Aorta (tissue), 5 donors: ENCODE data around the gene PIGQ. TPM values are rescaled to one million over a fixed set of nuclear protein-coding genes. Genes with fewer than 3 reads are reported as not detected.

Experiments
- ATAC-seq: fragments of 200-7000 bp; cut with Tn5 transposase; one replicate; pipeline ENCODE4 v1.9.1; 2022; ENCODE audit warnings: moderate library complexity; ENCODE audit not compliant: low FRiP score
- DNase-seq, 2 donors: peaks; one replicate each; pipeline ENCODE4 v3.0.0-alpha.2; 2020
- H3K27ac ChIP-seq, 2 donors: one replicate each; pipeline ENCODE4 v1.5.1; 2013; ENCODE audit warnings: low read length in 2 of 2, mild to moderate bottlenecking in 2 of 2, moderate library complexity in 2 of 2, control low read depth in 1 of 2, inconsistent platforms in 1 of 2, low read depth in 1 of 2
- H3K27me3 ChIP-seq, 2 donors: one replicate each; pipeline ENCODE4 v1.6.1; 2013; ENCODE audit warnings: control low read depth in 1 of 2, low read length in 1 of 2, mild to moderate bottlenecking in 1 of 2, moderate library complexity in 1 of 2; ENCODE audit not compliant: insufficient read depth in 2 of 2, control insufficient read depth in 1 of 2
- H3K36me3 ChIP-seq, 2 donors: one replicate each; pipeline ENCODE4 v1.6.1; 2013; ENCODE audit warnings: control low read depth in 1 of 2, low read length in 1 of 2, mild to moderate bottlenecking in 1 of 2; ENCODE audit not compliant: insufficient read depth in 2 of 2, control insufficient read depth in 1 of 2
- H3K4me1 ChIP-seq, 2 donors: one replicate each; pipeline ENCODE4 v1.6.1; 2013; ENCODE audit warnings: low read length in 2 of 2, control low read depth in 1 of 2, mild to moderate bottlenecking in 1 of 2, moderate library complexity in 1 of 2; ENCODE audit not compliant: insufficient read depth in 2 of 2, control insufficient read depth in 1 of 2
- H3K4me3 ChIP-seq, 2 donors: one replicate each; pipeline ENCODE4 v1.5.1; 2013; ENCODE audit warnings: low read length in 2 of 2, control low read depth in 1 of 2, mild to moderate bottlenecking in 1 of 2
- H3K9me3 ChIP-seq: one replicate; pipeline ENCODE4 v1.6.1; 2013; ENCODE audit warnings: mild to moderate bottlenecking, low read length; ENCODE audit not compliant: control insufficient read depth
- WGBS, 2 donors: extraction: QIAGEN DNeasy Blood & Tissue Kit; methylation state at CpG; one replicate each; pipeline ENCODE4 v1.1.7; 2013; 5-methylcytosine and 5-hydroxymethylcytosine counted together
- intact Hi-C, 2 donors: fragments of 100-400 bp; cut with DNase I; formaldehyde crosslinking; loops; one replicate each; pipeline versions ENCODE4 v1.14.2 to v1.15.0; 2022
- polyA plus RNA-seq, 2 donors: library from polyadenylated mRNA; stranded (reverse); fragments of 200-250 nt; gene quantifications; one replicate each; pipeline ENCODE4 v1.2.3, GENCODE V29; 2013
- total RNA-seq, 2 donors: library from RNA; stranded (reverse); fragmentation: NEBNext Ultra II Directional; extraction: Animal tissue kit (Norgen Biotek cat#: 25700); gene quantifications; one replicate each; pipeline ENCODE4 v1.2.1, GENCODE V29; 2021
- donor health status: healthy with polysubstance abuse.
- donor health status: Bipolar disorder and iron deficiency.
- donor health status: DM: no; HTN: no; CAD: no.
- donor health status: DM: no; HTN: no; CAD: no.
- donor health status: DM: yes; HTN: yes; CAD: no.

Gene PIGQ
- total and polyA plus RNA-seq, 4 donors = 10.8 to 92.2 (median 32.2) TPM

DNA sequence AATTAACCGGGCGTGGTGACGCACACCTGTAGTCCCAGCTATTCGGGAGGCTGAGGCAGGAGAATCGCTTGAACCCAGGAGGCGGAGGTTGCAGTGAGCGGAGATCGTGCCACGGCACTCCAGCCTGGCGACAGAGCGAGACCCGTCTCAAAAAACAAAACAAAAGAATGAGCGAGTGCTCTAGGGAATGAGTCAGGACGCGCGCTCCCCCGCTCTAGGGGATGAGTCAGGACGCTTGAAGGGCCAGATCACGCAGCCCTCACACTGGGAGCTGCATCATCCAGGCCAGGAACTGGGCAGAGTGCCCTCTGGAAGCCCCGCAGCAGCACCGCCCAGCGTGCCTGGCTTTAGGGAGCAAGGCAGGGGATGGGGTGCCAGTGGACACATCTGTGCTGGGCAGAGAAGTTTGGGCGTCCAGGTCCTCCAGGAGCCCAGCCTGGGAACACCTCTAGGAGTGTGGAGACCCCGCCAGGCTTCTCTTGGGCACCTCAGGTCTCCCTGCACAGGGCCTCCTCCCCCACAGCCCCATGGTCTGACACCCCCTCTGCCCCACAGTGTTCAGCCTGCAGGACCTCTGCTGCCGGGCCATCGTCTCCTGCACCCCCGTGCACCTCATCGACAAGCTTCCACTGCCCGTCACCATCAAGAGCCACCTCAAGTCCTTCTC, 57.2 kb downstream of the PIGQ start:
- DNase-seq = peak; percentile 68 to 81
- intact Hi-C loops = no loop called here

DNA sequence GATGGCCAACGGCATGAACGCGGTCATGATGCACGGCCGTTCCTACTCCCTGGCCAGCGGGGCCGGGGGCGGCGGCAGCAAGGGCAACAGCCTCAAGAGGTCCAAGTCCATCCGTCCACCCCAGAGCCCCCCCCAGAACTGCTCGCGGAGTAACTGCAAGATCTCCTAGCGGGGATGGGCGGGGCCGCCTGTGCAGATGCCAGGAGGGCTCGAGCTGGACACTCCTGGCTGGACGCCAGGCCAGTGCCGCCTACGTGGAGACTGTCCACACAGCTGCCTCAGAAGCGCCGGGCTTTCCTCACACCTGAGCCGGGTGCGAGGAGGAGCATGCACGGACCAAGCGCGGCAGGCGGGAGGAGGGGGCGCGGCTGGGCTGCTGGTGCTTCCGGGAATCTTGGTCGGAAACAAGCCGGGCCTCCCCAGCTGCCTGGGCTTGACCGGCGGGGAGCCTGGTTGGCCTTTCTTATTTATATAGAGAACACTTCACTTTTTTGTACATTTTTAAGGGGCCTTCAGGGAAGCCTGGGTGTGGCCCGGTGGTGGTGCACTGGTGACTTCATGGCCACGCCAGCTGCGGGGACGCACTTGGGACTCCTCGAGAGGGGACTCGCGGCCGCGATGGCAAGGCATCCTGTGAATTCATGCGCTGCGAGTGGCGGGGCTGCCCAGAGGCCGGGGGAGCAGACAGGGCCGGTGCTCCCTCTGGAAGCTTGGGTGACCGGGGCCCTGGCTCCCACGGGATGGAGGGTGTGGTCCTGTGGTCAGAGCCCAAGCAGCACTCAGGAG, 57.9 kb downstream of the PIGQ start:
- Histone ChIP-seq H3K4me3 (no peak overlapping the region), H3K4me1 (no peaks in the 10 kb centered on the region), H3K27me3 (no peaks in the 10 kb centered on the region), H3K27ac (no peak overlapping the region), H3K36me3 (no peaks in the 10 kb centered on the region), H3K9me3 (no peaks in the 10 kb centered on the region)
- intact Hi-C loops = no loop called here
- no peak for ATAC-seq
- 85 to 88% methylated on average over 50 of the region's 50 CpGs for WGBS, 2 donors
- peak; percentile 56 to 75 for DNase-seq

More for the DNA sequence above, 57.2 kb downstream of the PIGQ start:
- H3K4me1 ChIP-seq = no peaks in the 10 kb centered on the region
- no peak overlapping the region for H3K4me3 ChIP-seq
- no peak overlapping the region for H3K27ac ChIP-seq
- no peaks in the 10 kb centered on the region for H3K27me3 ChIP-seq
- H3K9me3 ChIP-seq = no peaks in the 10 kb centered on the region
- ATAC-seq = no peak
- WGBS, 2 donors = 85 to 86% methylated on average over 27 to 29 of the region's 29 CpGs
- no peaks in the 10 kb centered on the region for H3K36me3 ChIP-seq

DNA sequence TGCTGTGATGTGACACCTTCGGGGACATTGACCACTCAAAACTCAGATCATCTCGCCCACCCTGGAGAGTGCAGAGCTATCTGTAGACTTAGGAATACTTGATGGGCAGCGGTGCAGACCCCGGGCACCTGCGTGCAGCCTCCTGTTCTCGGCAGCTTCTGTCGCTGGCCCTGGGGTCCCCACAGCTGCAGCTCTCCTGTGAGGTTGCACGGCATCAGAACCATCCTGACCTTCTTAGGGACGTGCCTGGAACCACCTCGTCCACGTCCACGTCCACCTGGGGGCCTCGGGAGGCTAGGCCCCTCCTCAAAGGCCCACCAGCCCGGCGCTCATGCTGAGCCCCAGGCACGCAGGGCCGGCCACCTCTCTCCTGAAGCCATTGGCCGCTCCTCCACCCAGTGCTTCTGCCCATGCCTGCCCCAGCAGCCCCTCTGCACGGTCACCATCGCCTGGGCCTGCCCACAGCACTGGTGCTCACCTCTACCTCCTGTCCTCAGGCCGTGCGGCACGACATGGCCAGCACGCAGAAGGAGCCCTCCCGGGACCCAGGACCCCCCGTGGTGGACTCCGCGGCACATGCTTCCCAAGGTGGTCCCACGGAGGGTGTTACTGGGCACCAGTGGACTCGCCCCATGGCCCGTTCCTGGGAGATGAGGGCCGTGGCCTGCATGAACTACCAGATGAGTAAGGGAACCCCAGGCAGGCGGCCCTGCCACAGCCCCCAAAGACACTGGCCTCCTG, 58.7 kb downstream of the PIGQ start:
- WGBS, 2 donors = 90% methylated on average over 33 of the region's 33 CpGs
- peak in 1 of 2 donors; percentile 50 for DNase-seq
- Histone ChIP-seq H3K27me3 (no peaks in the 10 kb centered on the region), H3K36me3 (no peaks in the 10 kb centered on the region), H3K27ac (no peak overlapping the region), H3K9me3 (no peaks in the 10 kb centered on the region), H3K4me3 (no peak overlapping the region), H3K4me1 (no peaks in the 10 kb centered on the region)
- intact Hi-C loops = no loop called here
- ATAC-seq = no peak

DNA sequence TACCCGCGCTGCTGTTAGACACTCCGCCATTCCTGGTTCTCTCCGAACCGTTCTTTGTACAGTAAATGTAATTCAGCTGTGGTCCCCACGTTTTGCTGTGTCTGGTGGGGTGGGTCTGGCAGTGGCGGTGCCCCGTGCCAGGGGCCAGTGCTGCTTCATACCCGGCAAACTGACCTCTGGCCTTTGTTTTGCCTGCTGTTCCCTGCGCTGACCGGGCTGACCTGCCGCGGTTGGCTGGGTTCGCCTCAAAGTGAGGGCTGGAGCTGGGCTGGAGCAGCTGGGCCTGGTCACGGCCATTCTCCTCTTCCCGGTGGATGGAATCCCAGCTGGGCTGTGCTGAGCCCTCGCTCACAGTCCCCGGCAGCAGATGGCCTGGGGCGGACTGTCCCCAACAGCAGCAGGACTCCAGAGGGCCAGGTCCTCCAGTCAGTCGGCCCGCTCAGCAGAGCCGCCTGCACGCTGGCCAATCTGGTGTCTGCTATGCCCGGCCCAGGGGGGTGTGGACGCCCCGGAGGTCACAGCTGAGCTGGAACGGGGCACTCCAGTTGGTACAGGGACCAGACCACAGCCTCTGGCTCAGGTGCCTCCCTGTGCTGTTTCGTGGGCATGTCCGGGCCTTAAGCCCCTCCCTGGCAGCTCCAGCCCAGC, 59.5 kb downstream of the PIGQ start:
- no peak overlapping the region for H3K27ac ChIP-seq
- H3K4me1 ChIP-seq = no peaks in the 10 kb centered on the region
- ATAC-seq = peak; percentile 8
- H3K36me3 ChIP-seq = peaks cover 0 to 2% of the 10 kb centered on the region in 2 donors
- no peak overlapping the region for H3K4me3 ChIP-seq
- no peaks in the 10 kb centered on the region for H3K9me3 ChIP-seq
- intact Hi-C loops = no loop called here
- peak in 1 of 2 donors; percentile 45 for DNase-seq
- H3K27me3 ChIP-seq = no peaks in the 10 kb centered on the region
- WGBS, 2 donors = 71 to 73% methylated on average over 29 of the region's 29 CpGs

DNA sequence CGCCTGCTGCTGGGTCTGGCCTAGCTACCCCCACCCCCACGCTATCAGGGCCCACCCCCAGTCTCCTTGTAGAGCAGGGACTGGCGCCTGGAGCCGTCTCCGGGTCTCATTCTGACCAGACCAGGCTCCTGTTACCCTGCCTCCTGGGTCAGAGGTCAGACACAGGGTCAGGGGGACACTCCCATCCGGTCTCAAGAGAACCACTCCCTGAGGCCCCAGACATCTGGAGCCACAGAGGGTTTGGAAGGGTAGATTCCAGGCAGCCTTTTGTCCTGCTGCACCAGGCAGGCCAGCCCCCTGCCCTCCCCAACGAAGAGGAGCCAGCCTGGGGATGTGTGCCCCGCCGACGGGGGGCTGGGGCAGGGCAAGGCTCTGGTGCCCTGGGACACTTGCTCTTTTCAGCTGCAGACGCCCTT, 60.1 kb downstream of the PIGQ start:
- H3K36me3 ChIP-seq = peaks cover 0 to 2% of the 10 kb centered on the region in 2 donors
- H3K9me3 ChIP-seq = no peaks in the 10 kb centered on the region
- H3K4me3 ChIP-seq = no peak overlapping the region
- no peaks in the 10 kb centered on the region for H3K4me1 ChIP-seq
- DNase-seq = no peak
- no peaks in the 10 kb centered on the region for H3K27me3 ChIP-seq
- ATAC-seq = no peak
- intact Hi-C loops = no loop called here
- no peak overlapping the region for H3K27ac ChIP-seq
- 51 to 65% methylated on average over 11 of the region's 11 CpGs for WGBS, 2 donors

DNA sequence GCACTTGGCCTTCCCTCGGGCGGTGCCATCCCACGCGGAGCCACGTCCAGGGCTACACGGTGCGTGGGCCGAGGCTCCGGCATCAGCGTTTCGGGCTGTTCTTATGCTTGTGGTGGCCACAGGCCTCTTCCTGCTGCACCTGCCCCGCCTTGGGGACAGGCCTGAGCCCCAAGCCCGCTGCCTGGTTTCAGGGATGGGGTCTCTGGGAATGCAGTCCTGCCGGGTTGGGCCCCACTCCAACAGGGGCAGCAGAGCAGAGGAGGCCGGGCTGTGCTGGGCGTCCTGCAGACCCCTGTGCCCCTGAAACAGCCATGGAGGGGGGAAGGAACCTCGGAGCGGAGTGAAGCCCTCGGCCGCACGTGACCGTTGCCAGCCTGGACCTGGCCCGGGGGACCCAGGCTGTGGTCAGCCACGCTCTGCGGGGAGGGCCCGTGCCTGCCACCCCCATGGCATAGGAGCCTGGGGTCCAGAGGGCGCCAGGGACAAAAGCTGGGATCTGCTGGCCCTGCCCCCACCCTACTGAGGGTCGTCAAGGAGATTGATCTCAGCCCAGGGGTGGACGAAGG, 60.6 kb downstream of the PIGQ start:
- intact Hi-C loops = no loop called here
- no peaks in the 10 kb centered on the region for H3K9me3 ChIP-seq
- ATAC-seq (no peak), DNase-seq (peak in 1 of 2 donors; percentile 46)
- no peak overlapping the region for H3K27ac ChIP-seq
- 38 to 42% methylated on average over 29 of the region's 29 CpGs for WGBS, 2 donors
- H3K4me1 ChIP-seq = no peaks in the 10 kb centered on the region
- H3K4me3 ChIP-seq = no peak overlapping the region
- H3K36me3 ChIP-seq = peaks cover 0 to 2% of the 10 kb centered on the region in 2 donors
- H3K27me3 ChIP-seq = no peaks in the 10 kb centered on the region

DNA sequence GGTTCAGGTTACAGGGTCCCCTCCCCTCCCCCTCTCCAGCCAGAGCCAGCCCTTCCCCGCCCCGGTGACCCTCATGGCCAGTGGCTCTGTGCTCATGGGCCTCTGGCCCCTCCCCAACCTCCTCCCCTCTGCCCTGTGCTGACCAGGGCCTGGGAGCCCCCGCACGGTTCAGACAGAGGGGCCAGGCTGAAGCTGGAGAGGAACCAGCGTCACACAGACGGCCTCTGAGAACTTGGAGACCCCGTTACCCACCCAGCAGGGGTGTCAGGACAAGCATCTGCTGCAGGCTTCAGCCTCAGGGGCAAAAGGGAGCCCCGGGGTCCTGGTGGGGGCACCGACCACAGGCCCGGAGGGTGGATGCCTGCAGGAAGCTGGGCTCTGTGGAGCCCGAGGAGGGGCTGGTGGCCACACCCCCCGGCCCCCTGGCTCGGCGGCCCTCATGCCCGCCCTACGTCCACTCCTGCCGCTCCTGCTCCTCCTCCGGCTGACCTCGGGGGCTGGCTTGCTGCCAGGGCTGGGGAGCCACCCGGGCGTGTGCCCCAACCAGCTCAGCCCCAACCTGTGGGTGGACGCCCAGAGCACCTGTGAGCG, 61.1 kb downstream of the PIGQ start, which contains the start of gene WFIKKN1:
TSS of gene WFIKKN1 (plus strand) at position 171 of the 591 bp plus-strand sequence. CDS start at position 440, 269 bp downstream.
- H3K4me3 ChIP-seq = no peak within 1 kb of the TSS
- peak in 1 of 2 donors; percentile 46 for DNase-seq
- no peaks in the 10 kb centered on the region for H3K27me3 ChIP-seq
- H3K4me1 ChIP-seq = no peaks in the 10 kb centered on the region
- intact Hi-C loops = no loop called here
- no peak within 1 kb of the TSS for H3K27ac ChIP-seq
- 7% methylated on average over 21 to 23 of the region's 23 CpGs for WGBS, 2 donors
- no peaks in the 10 kb centered on the region for H3K9me3 ChIP-seq
- peaks cover 0 to 2% of the 10 kb centered on the region in 2 donors for H3K36me3 ChIP-seq
- ATAC-seq = no peak
